Astrocyte (in vitro differentiated cells and primary cell): ENCODE results near the gene MAN1C1. TPM values are rescaled to one million over a fixed set of nuclear protein-coding genes. Genes with fewer than 3 reads are reported as not detected.
A peak's percentile ranks its signal among the peaks of the same experiment; 100 is the strongest.

Experiments
- DNase-seq: peaks from one replicate; pipeline ENCODE4 v3.0.0-alpha.2; 2010; ENCODE audit warnings: low read depth
- FAIRE-seq: peaks from 2 replicates; lab custom pipeline; 2011; peaks lifted over from hg19 to GRCh38; lab: Jason Lieb, UNC
- H2AFZ ChIP-seq: 2 replicates; pipeline ENCODE4 v1.6.0; 2012; ENCODE audit warnings: low read depth, low read length, inconsistent platforms
- H3K27ac ChIP-seq: 2 replicates; pipeline ENCODE4 v1.5.1; 2011; ENCODE audit warnings: low read depth, low read length, inconsistent platforms
- H3K27me3 ChIP-seq: 2 replicates; pipeline ENCODE4 v1.6.0; 2011; ENCODE audit warnings: low read length, inconsistent platforms; ENCODE audit not compliant: insufficient read depth
- H3K36me3 ChIP-seq: 2 replicates; pipeline ENCODE4 v1.5.1; 2011; ENCODE audit warnings: low read length, inconsistent platforms; ENCODE audit not compliant: insufficient read depth
- H3K4me1 ChIP-seq: 2 replicates; pipeline ENCODE4 v1.5.1; 2011; ENCODE audit warnings: low read length, inconsistent platforms; ENCODE audit not compliant: insufficient read depth
- H3K4me2 ChIP-seq: 2 replicates; pipeline ENCODE4 v1.6.0; 2012; ENCODE audit warnings: low read length, inconsistent platforms
- H3K4me3 ChIP-seq: 2 replicates; pipeline ENCODE4 v1.5.1; 2011; ENCODE audit warnings: low read depth, mild to moderate bottlenecking, low read length, inconsistent platforms; ENCODE audit not compliant: insufficient read depth
- H3K79me2 ChIP-seq: 2 replicates; pipeline ENCODE4 v1.6.0; 2012; ENCODE audit warnings: mild to moderate bottlenecking, low read length, inconsistent platforms; ENCODE audit not compliant: insufficient read depth
- H3K9ac ChIP-seq: 2 replicates; pipeline ENCODE4 v1.6.0; 2012; ENCODE audit warnings: mild to moderate bottlenecking, low read length, inconsistent platforms
- H3K9me3 ChIP-seq: 2 replicates; pipeline ENCODE4 v1.5.1; 2012; ENCODE audit warnings: low read depth, mild to moderate bottlenecking, low read length, inconsistent platforms; ENCODE audit not compliant: insufficient read depth
- H4K20me1 ChIP-seq: 2 replicates; pipeline ENCODE4 v1.6.0; 2012; ENCODE audit warnings: low read length, inconsistent platforms; ENCODE audit not compliant: insufficient read depth
- H3K27ac Mint-ChIP-seq: one replicate; pipeline ENCODE4 v1.8.0; 2021; ENCODE audit warnings: mild to moderate bottlenecking, mixed read lengths; ENCODE audit not compliant: unreplicated experiment
- H3K27me3 Mint-ChIP-seq: one replicate; pipeline ENCODE4 v1.8.0; 2021; ENCODE audit warnings: low read depth, mixed read lengths; ENCODE audit not compliant: unreplicated experiment
- H3K36me3 Mint-ChIP-seq: one replicate; pipeline ENCODE4 v1.8.0; 2021; ENCODE audit warnings: low read depth, mixed read lengths; ENCODE audit not compliant: unreplicated experiment
- H3K4me1 Mint-ChIP-seq: one replicate; pipeline ENCODE4 v1.8.0; 2021; ENCODE audit warnings: low read depth, mixed read lengths; ENCODE audit not compliant: unreplicated experiment
- H3K4me3 Mint-ChIP-seq: one replicate; pipeline ENCODE4 v1.8.0; 2021; ENCODE audit warnings: mild to moderate bottlenecking, moderate library complexity, mixed read lengths; ENCODE audit not compliant: unreplicated experiment
- H3K9me3 Mint-ChIP-seq: one replicate; pipeline ENCODE4 v1.8.0; 2021; ENCODE audit warnings: mild to moderate bottlenecking, mixed read lengths; ENCODE audit not compliant: unreplicated experiment
- CTCF ChIP-seq: IDR thresholded peaks from 2 replicates; pipeline ENCODE4 v1.5.1; 2011; ENCODE audit warnings: low read depth, mild to moderate bottlenecking, inconsistent platforms, low read length, moderate library complexity; ENCODE audit not compliant: insufficient read depth
- EZH2 ChIP-seq: IDR thresholded peaks from 2 replicates; pipeline ENCODE4 v1.6.1; 2012; ENCODE audit warnings: mild to moderate bottlenecking, low read length, inconsistent platforms; ENCODE audit not compliant: insufficient read depth
- total RNA-seq: library from RNA; stranded (reverse); gene quantifications from 2 replicates; pipeline ENCODE4 v1.2.1, GENCODE V29; 2021

Gene MAN1C1
- total RNA-seq, 1 donor from 2014 or later, result 0.86 TPM

- peak overlapping the region; percentile 25 for H3K4me2 ChIP-seq
- H3K27me3 ChIP-seq, result no peaks in the 10 kb centered on the region
- no peak overlapping the region for H2AFZ ChIP-seq
- Mint-ChIP-seq H3K27ac (no peak overlapping the region), H3K4me1 (peaks cover 9% of the 10 kb centered on the region), H3K9me3 (no peaks in the 10 kb centered on the region), H3K4me3 (no peak overlapping the region), H3K36me3 (peaks cover 14% of the 10 kb centered on the region), H3K27me3 (no peaks in the 10 kb centered on the region)
- peak; percentile 66 for FAIRE-seq
- no peak overlapping the region for H3K27ac ChIP-seq
- TF ChIP-seq EZH2 (no peak), CTCF (no peak)
- H3K36me3 ChIP-seq, result peaks cover 5% of the 10 kb centered on the region
- H3K79me2 ChIP-seq, result peaks cover 15% of the 10 kb centered on the region
- H3K4me3 ChIP-seq, result no peak overlapping the region
- no peaks in the 10 kb centered on the region for H3K9me3 ChIP-seq
- no peak overlapping the region for H3K9ac ChIP-seq
- peak; percentile 46 for DNase-seq
- H3K4me1 ChIP-seq, result peaks cover 28% of the 10 kb centered on the region
- H4K20me1 ChIP-seq, result peaks cover 26% of the 10 kb centered on the region
Observed at GRCh38 chr1:25804244-25804963, 187.8 kb downstream of the MAN1C1 start.

- DNase-seq (no peak), FAIRE-seq (no peak)
- TF ChIP-seq CTCF (no peak), EZH2 (no peak)
- Histone ChIP-seq H3K36me3 (peaks cover 5% of the 10 kb centered on the region), H3K4me3 (no peak overlapping the region), H3K4me2 (peak overlapping the region; percentile 57), H3K4me1 (peaks cover 28% of the 10 kb centered on the region), H2AFZ (no peak overlapping the region), H3K27ac (no peak overlapping the region), H3K9me3 (no peaks in the 10 kb centered on the region), H4K20me1 (peaks cover 30% of the 10 kb centered on the region), H3K9ac (no peak overlapping the region), H3K27me3 (no peaks in the 10 kb centered on the region), H3K79me2 (peaks cover 15% of the 10 kb centered on the region)
- Mint-ChIP-seq H3K4me3 (no peak overlapping the region), H3K4me1 (peaks cover 9% of the 10 kb centered on the region), H3K36me3 (peaks cover 18% of the 10 kb centered on the region), H3K9me3 (no peaks in the 10 kb centered on the region), H3K27ac (no peak overlapping the region), H3K27me3 (no peaks in the 10 kb centered on the region)
Observed at GRCh38 chr1:25804964-25805862, 188.6 kb downstream of the MAN1C1 start.
